Measurements from ENCODE around the gene SLC25A33. TPM values are rescaled to one million over a fixed set of nuclear protein-coding genes. Genes with fewer than 3 reads are reported as not detected.

The SLC25A33 gene
- 10 to 100 TPM in 1 of 2 donors, 1 to 10 TPM in 1; 9.6 to 13.6 TPM for total RNA-seq
- 11.0 TPM for polyA plus RNA-seq (2013, experiment 1 of 2)
- 10.4 TPM for polyA plus RNA-seq (2013, experiment 2 of 2)
- long read RNA-seq, experiment 1, transcript SLC25A33-201 (7 exons, 3,854 nt), result major isoform, 28 of 41 reads
- long read RNA-seq, experiment 1, partial matches to known transcripts, result 7 of 41 reads
- long read RNA-seq, experiment 1, other reads (novel, unspliced or antisense), result 6 of 41 reads
- long read RNA-seq, experiment 2, transcript SLC25A33-201 (7 exons, 3,854 nt), result major isoform, 37 of 43 reads
- long read RNA-seq, experiment 2, partial matches to known transcripts, result 1 of 43 reads
- long read RNA-seq, experiment 2, other reads (novel, unspliced or antisense), result 5 of 43 reads
- long read RNA-seq, experiment 3, transcript SLC25A33-201 (7 exons, 3,854 nt), result major isoform, 6 of 6 reads
- long read RNA-seq, experiment 3, partial matches to known transcripts, result 0 of 6 reads
- long read RNA-seq, experiment 3, other reads (novel, unspliced or antisense), result 0 of 6 reads
- long read RNA-seq, experiment 4, partial matches to known transcripts, result 0 of 1 reads
- long read RNA-seq, experiment 4, other reads (novel, unspliced or antisense), result 1 of 1 reads

GRCh38 chr1:9539165-9539828 is at the start of gene SLC25A33:
TSS of gene SLC25A33 (plus strand) at chr1:9539465. CDS start at chr1:9539692, 227 bp downstream.
- peak within 1 kb of the TSS; percentile 47 for H3K9ac ChIP-seq (ENCODE audit: extremely low read depth, low read length, poor library complexity, severe bottlenecking)
- peak; percentile 26 for TF ChIP-seq CTCF (conservative IDR thresholded peaks at IDR 0.05)
- WGBS, 2 experiments (ENCODE audit: insufficient coverage in 1 of 2, insufficient read length in 1 of 2), result 1% methylated on average over 32 to 92 of the region's 92 CpGs
- peaks cover 6% of the 10 kb centered on the region for H3K36me3 ChIP-seq (ENCODE audit: control insufficient read depth, insufficient read depth, low read length)
- H3K4me3 ChIP-seq (ENCODE audit: low read length), result peak within 1 kb of the TSS; percentile 87
- H3K36me3 Mint-ChIP-seq (ENCODE audit: low read depth), result peaks cover 12% of the 10 kb centered on the region
- H3K27me3 ChIP-seq (ENCODE audit: control insufficient read depth, insufficient read depth, low read length, poor library complexity, severe bottlenecking), result no peaks in the 10 kb centered on the region
- H3K27ac Mint-ChIP-seq, result peak within 1 kb of the TSS; percentile 93
- H3K4me3 Mint-ChIP-seq, result peak within 1 kb of the TSS; percentile 90
- H3K9me3 ChIP-seq (ENCODE audit: control insufficient read depth, low read length), result no peaks in the 10 kb centered on the region
- H3K27ac ChIP-seq (ENCODE audit: low read depth, low read length), result peak within 1 kb of the TSS; percentile 53
- DNase-seq, result peak; percentile 99
- H3K9me3 Mint-ChIP-seq, result no peaks in the 10 kb centered on the region
- no peaks in the 10 kb centered on the region for H3K27me3 Mint-ChIP-seq (ENCODE audit: insufficient read depth)
- H3K4me1 Mint-ChIP-seq, result peaks cover 16% of the 10 kb centered on the region
- H3K4me1 ChIP-seq (ENCODE audit: control insufficient read depth, insufficient read depth, low read length), result peaks cover 5% of the 10 kb centered on the region

- no peaks in the 10 kb centered on the region for H3K4me1 Mint-ChIP-seq
- no peak overlapping the region for H3K27ac ChIP-seq (ENCODE audit: low read depth, low read length)
- H3K4me3 Mint-ChIP-seq, result no peak overlapping the region
- no peaks in the 10 kb centered on the region for H3K9me3 Mint-ChIP-seq
- no peak overlapping the region for H3K4me3 ChIP-seq (ENCODE audit: low read length)
- no peaks in the 10 kb centered on the region for H3K9me3 ChIP-seq (ENCODE audit: control insufficient read depth, low read length)
- H3K27ac Mint-ChIP-seq, result no peak overlapping the region
- H3K4me1 ChIP-seq (ENCODE audit: control insufficient read depth, insufficient read depth, low read length), result no peaks in the 10 kb centered on the region
- H3K9ac ChIP-seq (ENCODE audit: extremely low read depth, low read length, poor library complexity, severe bottlenecking), result no peak overlapping the region
- peak; percentile 96 for TF ChIP-seq CTCF (conservative IDR thresholded peaks at IDR 0.05)
- peak; percentile 96 for DNase-seq
- peaks cover 14% of the 10 kb centered on the region for H3K27me3 ChIP-seq (ENCODE audit: control insufficient read depth, insufficient read depth, low read length, poor library complexity, severe bottlenecking)
- WGBS, 2 experiments (ENCODE audit: insufficient coverage in 1 of 2, insufficient read length in 1 of 2), result 59 to 69% methylated on average over 12 to 20 of the region's 20 CpGs
- no peaks in the 10 kb centered on the region for H3K36me3 Mint-ChIP-seq (ENCODE audit: low read depth)
- H3K27me3 Mint-ChIP-seq (ENCODE audit: insufficient read depth), result peaks cover 14% of the 10 kb centered on the region
- no peaks in the 10 kb centered on the region for H3K36me3 ChIP-seq (ENCODE audit: control insufficient read depth, insufficient read depth, low read length)
These were observed 48.5 kb upstream of the SLC25A33 start for GRCh38 chr1:9490605-9491339.

- Mint-ChIP-seq H3K36me3 (ENCODE audit: low read depth) (no peaks in the 10 kb centered on the region), H3K27me3 (ENCODE audit: insufficient read depth) (peaks cover 28% of the 10 kb centered on the region)
- WGBS, 2 experiments (ENCODE audit: insufficient coverage in 1 of 2, insufficient read length in 1 of 2), result 89 to 96% methylated on average over 5 to 6 of the region's 6 CpGs
These were observed 45.9 kb upstream of the SLC25A33 start for GRCh38 chr1:9493326-9493725.

More at GRCh38 chr1:9493326-9493725, 45.9 kb upstream of the SLC25A33 start:
- Histone ChIP-seq H3K4me1 (ENCODE audit: control insufficient read depth, insufficient read depth, low read length) (no peaks in the 10 kb centered on the region), H3K27ac (ENCODE audit: low read depth, low read length) (no peak overlapping the region), H3K36me3 (ENCODE audit: control insufficient read depth, insufficient read depth, low read length) (no peaks in the 10 kb centered on the region), H3K9me3 (ENCODE audit: control insufficient read depth, low read length) (no peaks in the 10 kb centered on the region), H3K4me3 (ENCODE audit: low read length) (no peak overlapping the region), H3K9ac (ENCODE audit: extremely low read depth, low read length, poor library complexity, severe bottlenecking) (no peak overlapping the region), H3K27me3 (ENCODE audit: control insufficient read depth, insufficient read depth, low read length, poor library complexity, severe bottlenecking) (peaks cover 18% of the 10 kb centered on the region)
- no peak for TF ChIP-seq CTCF (conservative IDR thresholded peaks at IDR 0.05)
- H3K4me3 Mint-ChIP-seq, result no peak overlapping the region
- no peak for DNase-seq
- H3K9me3 Mint-ChIP-seq, result no peaks in the 10 kb centered on the region
- no peaks in the 10 kb centered on the region for H3K4me1 Mint-ChIP-seq
- no peak overlapping the region for H3K27ac Mint-ChIP-seq
